Measurements from ENCODE around the gene CHCHD4.

DNA sequence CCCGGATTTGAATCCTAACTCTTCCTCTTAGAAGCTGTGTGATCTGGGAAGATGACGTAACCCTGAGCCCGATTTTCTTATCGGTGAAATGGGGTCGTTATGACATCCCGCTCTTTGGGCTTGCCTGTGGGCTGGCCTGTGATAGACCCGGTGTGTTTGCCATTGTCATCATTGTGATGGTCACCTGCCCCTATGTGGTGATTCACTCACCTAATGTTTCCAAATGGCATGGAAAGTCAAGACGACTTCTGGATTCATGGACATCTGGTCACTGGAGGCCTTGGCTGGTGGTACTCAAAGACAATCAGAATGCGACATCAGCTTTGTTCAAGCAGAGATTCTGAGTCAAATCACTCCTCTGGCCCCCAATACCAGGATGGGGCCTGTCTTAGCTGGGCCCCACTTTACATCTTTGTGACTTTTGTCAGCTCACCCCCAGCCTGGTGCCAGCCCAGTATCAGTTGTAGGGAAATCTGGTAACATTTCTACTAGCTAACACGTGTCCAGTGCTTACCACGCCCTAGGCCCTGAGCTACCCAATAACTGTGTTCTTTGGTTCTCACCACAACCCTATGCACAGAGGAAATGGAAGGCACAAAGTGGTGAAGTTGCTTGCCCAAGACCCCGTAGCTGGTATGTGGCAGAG is 3.0 kb upstream of the CHCHD4 start:
- no peak for TF ChIP-seq CTCF (IDR thresholded peaks at IDR 0.05)
- TF ChIP-seq EP300 (IDR thresholded peaks at IDR 0.05), result no peak
- TF ChIP-seq POLR2A (IDR thresholded peaks at IDR 0.05), result no peak
